H1 (cell line): Measurements from ENCODE around the gene SNRK.

ENCODE experiments used
- RFX5 ChIP-seq: IDR thresholded peaks from 2 replicates; pipeline ENCODE4 v1.6.1; 2011; ENCODE audit warnings: low read depth, low read length, improper control_type of control experiment, borderline replicate concordance
- RXRA ChIP-seq: IDR thresholded peaks from 2 replicates; pipeline ENCODE4 v1.6.1; 2011; ENCODE audit warnings: low read depth, mild to moderate bottlenecking, low read length, moderate library complexity; ENCODE audit not compliant: insufficient read depth
- SUZ12 ChIP-seq: fragments of 200-600 bp; sonication (generic); IDR thresholded peaks from 2 replicates; pipeline ENCODE4 v1.6.1; 2012; ENCODE audit warnings: mild to moderate bottlenecking, inconsistent platforms, low read length, moderate library complexity, mixed read lengths
- ZNF274 ChIP-seq: IDR thresholded peaks from 2 replicates; pipeline ENCODE4 v1.7.0; 2012; ENCODE audit warnings: low read length, borderline replicate concordance; ENCODE audit errors: extremely low read depth

GRCh38 chr3:43353393-43353792 is 67.1 kb downstream of the SNRK start:
- TF ChIP-seq RXRA (no peak), SUZ12 (no peak), RFX5 (no peak), ZNF274 (no peak)
